HL-60 (cell line): ENCODE results near the gene ABCA8.

Source experiments
- DNase-seq, 2 experiments: peaks; one replicate each; pipeline ENCODE4 v3.0.0-alpha.2; 2010 to 2020; ENCODE audit warnings: low read depth in 1 of 2, low spot score in 1 of 2
- H3K27ac ChIP-seq: fragments of 250-450 bp; sonication (Bioruptor Pico); replicated peaks from 2 replicates; pipeline ENCODE4 v1.5.1; 2020; ENCODE audit warnings: mild to moderate bottlenecking, moderate library complexity
- H3K27me3 ChIP-seq: fragments of 250-450 bp; sonication (Bioruptor Pico); 2 replicates; pipeline ENCODE4 v1.5.1; 2021; ENCODE audit warnings: mild to moderate bottlenecking, moderate library complexity; ENCODE audit not compliant: insufficient read depth, poor library complexity, severe bottlenecking
- H3K4me3 ChIP-seq: replicated peaks from 2 replicates; pipeline ENCODE4 v1.5.1; 2011; ENCODE audit warnings: mild to moderate bottlenecking, control low read depth, low read length; ENCODE audit not compliant: insufficient read depth
- GABPA ChIP-seq: IDR thresholded peaks from 2 replicates; pipeline ENCODE4 v1.6.1; 2012; ENCODE audit warnings: low read depth
- POLR2AphosphoS5 ChIP-seq: IDR thresholded peaks from 2 replicates; pipeline ENCODE4 v1.6.1; 2012; ENCODE audit warnings: low read depth
- REST ChIP-seq: IDR thresholded peaks from 2 replicates; pipeline ENCODE4 v1.6.1; 2012; ENCODE audit warnings: low read depth; ENCODE audit not compliant: insufficient replicate concordance
- SPI1 ChIP-seq: IDR thresholded peaks from 2 replicates; pipeline ENCODE4 v1.6.1; 2012; ENCODE audit warnings: low read depth, mild to moderate bottlenecking, borderline replicate concordance
- TF ChIP-seq, protein P1 (sequence below): IDR thresholded peaks from one replicate; pipeline ENCODE4 v1.5.1; 2011; ENCODE audit warnings: low read length, control low read depth, inconsistent platforms; ENCODE audit not compliant: insufficient read depth

ABCA8 gene

GRCh38 chr17:68821860-68822696 is 133.1 kb downstream of the ABCA8 start:
- H3K27me3 ChIP-seq: no peaks in the 10 kb centered on the region
- no peak overlapping the region for H3K27ac ChIP-seq
- no peak for DNase-seq
- H3K4me3 ChIP-seq: no peak overlapping the region
- TF ChIP-seq REST (no peak), POLR2AphosphoS5 (no peak)

- H3K27me3 ChIP-seq: no peaks in the 10 kb centered on the region
- TF ChIP-seq GABPA: no peak
- TF ChIP-seq REST: no peak
- no peak for TF ChIP-seq SPI1
- no peak for TF ChIP-seq POLR2AphosphoS5
- TF ChIP-seq, protein P1, sequence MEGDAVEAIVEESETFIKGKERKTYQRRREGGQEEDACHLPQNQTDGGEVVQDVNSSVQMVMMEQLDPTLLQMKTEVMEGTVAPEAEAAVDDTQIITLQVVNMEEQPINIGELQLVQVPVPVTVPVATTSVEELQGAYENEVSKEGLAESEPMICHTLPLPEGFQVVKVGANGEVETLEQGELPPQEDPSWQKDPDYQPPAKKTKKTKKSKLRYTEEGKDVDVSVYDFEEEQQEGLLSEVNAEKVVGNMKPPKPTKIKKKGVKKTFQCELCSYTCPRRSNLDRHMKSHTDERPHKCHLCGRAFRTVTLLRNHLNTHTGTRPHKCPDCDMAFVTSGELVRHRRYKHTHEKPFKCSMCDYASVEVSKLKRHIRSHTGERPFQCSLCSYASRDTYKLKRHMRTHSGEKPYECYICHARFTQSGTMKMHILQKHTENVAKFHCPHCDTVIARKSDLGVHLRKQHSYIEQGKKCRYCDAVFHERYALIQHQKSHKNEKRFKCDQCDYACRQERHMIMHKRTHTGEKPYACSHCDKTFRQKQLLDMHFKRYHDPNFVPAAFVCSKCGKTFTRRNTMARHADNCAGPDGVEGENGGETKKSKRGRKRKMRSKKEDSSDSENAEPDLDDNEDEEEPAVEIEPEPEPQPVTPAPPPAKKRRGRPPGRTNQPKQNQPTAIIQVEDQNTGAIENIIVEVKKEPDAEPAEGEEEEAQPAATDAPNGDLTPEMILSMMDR: no peak
- no peak for DNase-seq
- no peak overlapping the region for H3K4me3 ChIP-seq
- no peak overlapping the region for H3K27ac ChIP-seq
Measured at GRCh38 chr17:68820825-68821481, 134.2 kb downstream of the ABCA8 start.

GRCh38 chr17:68820476-68820824 is 134.7 kb downstream of the ABCA8 start:
- TF ChIP-seq POLR2AphosphoS5 (no peak), SPI1 (no peak), GABPA (no peak)
- Histone ChIP-seq H3K4me3 (no peak overlapping the region), H3K27me3 (no peaks in the 10 kb centered on the region), H3K27ac (no peak overlapping the region)
- DNase-seq: no peak

DNA sequence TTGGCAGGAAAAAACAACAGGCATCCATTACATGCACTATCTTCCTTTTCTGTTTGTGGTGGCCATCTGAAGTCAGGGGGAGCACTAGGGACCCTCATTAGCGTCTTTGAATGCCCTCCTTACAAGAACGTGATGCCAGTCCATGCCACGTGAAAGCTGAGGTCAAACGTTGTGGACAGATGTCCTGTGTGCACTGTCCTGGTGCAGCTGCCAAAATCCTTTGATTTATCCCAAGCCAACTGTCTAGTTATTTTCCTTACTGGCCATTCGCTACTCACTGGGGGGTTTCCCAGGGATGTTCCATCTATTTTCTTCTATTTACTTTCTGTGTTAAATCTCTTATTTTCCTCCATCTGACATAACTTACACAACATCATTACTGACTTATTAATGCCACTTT is 135.7 kb downstream of the ABCA8 start:
- DNase-seq: no peak
- no peaks in the 10 kb centered on the region for H3K27me3 ChIP-seq
- H3K4me3 ChIP-seq: no peak overlapping the region
- TF ChIP-seq SPI1 (no peak), POLR2AphosphoS5 (no peak), GABPA (no peak)
- H3K27ac ChIP-seq: no peak overlapping the region
